Posterior vena cava (tissue), 2 donors: ENCODE results near the gene FAM174B. TPM values are rescaled to one million over a fixed set of nuclear protein-coding genes. Genes with fewer than 3 reads are reported as not detected.

Source experiments
- DNase-seq: peaks from one replicate; pipeline ENCODE4 v3.0.0-alpha.2; 2020; ENCODE audit warnings: low spot score
- intact Hi-C, 2 donors: fragments of 100-400 bp; cut with DNase I; formaldehyde crosslinking; loops; one replicate each; pipeline versions ENCODE4 v1.14.1 to v1.14.2; 2022 to 2023
- long read RNA-seq, 2 donors: library from polyadenylated mRNA; unstranded; transcript quantifications; one replicate each; pipeline ENCODE4 v2.0.0, GENCODE V29; 2020 to 2021
- total RNA-seq, 2 donors: library from RNA; stranded (reverse); fragmentation: NEBNext Ultra II Directional; extraction: Animal tissue kit (Norgen Biotek cat#: 25700); gene quantifications; one replicate each; pipeline ENCODE4 v1.2.1, GENCODE V29; 2021
- donor health status: DM: yes; HTN: yes; CAD: no.
- donor health status: DM: yes; HTN: yes; CAD: no.

FAM174B gene
- 1 to 10 TPM; 8.0 to 9.0 TPM for total RNA-seq
- long read RNA-seq, donor 1, partial matches to known transcripts, result 2 of 4 reads
- long read RNA-seq, donor 1, other reads (novel, unspliced or antisense), result 1 of 4 reads
- long read RNA-seq, donor 2, partial matches to known transcripts, result 0 of 3 reads
- long read RNA-seq, donor 2, other reads (novel, unspliced or antisense), result 2 of 3 reads

GRCh38 chr15:92655178-92655995, at the start of gene FAM174B:
Gene FAM174B (minus strand): TSS chr15:92655775.
- intact Hi-C loops, result loop anchor here in 1 of 2 donors (5.0 kb wide), 1 partner anchor 578 kb away; no protein-coding TSS in a partner anchor
- peak; percentile 83 for DNase-seq

- intact Hi-C loops, result no loop called here
- DNase-seq, result no peak
Observed at GRCh38 chr15:92696096-92696495, 40.5 kb upstream of the FAM174B start.

GRCh38 chr15:92693691-92694331, 38.2 kb upstream of the FAM174B start:
- intact Hi-C loops, result no loop called here
- DNase-seq, result no peak

- DNase-seq, result no peak
- intact Hi-C loops, result no loop called here
Observed at GRCh38 chr15:92690395-92690794, 34.8 kb upstream of the FAM174B start.

GRCh38 chr15:92687746-92688145, 32.2 kb upstream of the FAM174B start:
- intact Hi-C loops, result no loop called here
- no peak for DNase-seq

GRCh38 chr15:92687195-92687602, 31.6 kb upstream of the FAM174B start:
- intact Hi-C loops, result no loop called here
- DNase-seq, result no peak

- intact Hi-C loops, result no loop called here
- DNase-seq, result no peak
Observed at GRCh38 chr15:92683511-92683834, 27.9 kb upstream of the FAM174B start.

- no peak for DNase-seq
- intact Hi-C loops, result no loop called here
Observed at GRCh38 chr15:92682741-92683510, 27.4 kb upstream of the FAM174B start.

- DNase-seq, result no peak
- intact Hi-C loops, result no loop called here
Observed at GRCh38 chr15:92681141-92681631, 25.6 kb upstream of the FAM174B start.

- intact Hi-C loops, result no loop called here
- no peak for DNase-seq
Observed at GRCh38 chr15:92677999-92678398, 22.4 kb upstream of the FAM174B start.

- no peak for DNase-seq
- intact Hi-C loops, result no loop called here
Observed at GRCh38 chr15:92676561-92676960, 21.0 kb upstream of the FAM174B start.

GRCh38 chr15:92675485-92675884, 19.9 kb upstream of the FAM174B start:
- no peak for DNase-seq
- intact Hi-C loops, result no loop called here

- no peak for DNase-seq
- intact Hi-C loops, result no loop called here
Observed at GRCh38 chr15:92674347-92674746, 18.8 kb upstream of the FAM174B start.

- intact Hi-C loops, result no loop called here
- no peak for DNase-seq
Observed at GRCh38 chr15:92672102-92672501, 16.5 kb upstream of the FAM174B start.

- intact Hi-C loops, result no loop called here
- DNase-seq, result no peak
Observed at GRCh38 chr15:92671406-92671805, 15.8 kb upstream of the FAM174B start.

GRCh38 chr15:92670621-92671020, 15.0 kb upstream of the FAM174B start:
- intact Hi-C loops, result no loop called here
- DNase-seq, result no peak

- intact Hi-C loops, result no loop called here
- no peak for DNase-seq
Observed at GRCh38 chr15:92669432-92669831, 13.9 kb upstream of the FAM174B start.

GRCh38 chr15:92668620-92669019, 13.0 kb upstream of the FAM174B start:
- intact Hi-C loops, result no loop called here
- DNase-seq, result no peak

GRCh38 chr15:92667970-92668485, 12.5 kb upstream of the FAM174B start:
- intact Hi-C loops, result no loop called here
- no peak for DNase-seq
